ENCODE results near the gene TIMM13.
"Not testable (repeated sequence)": the region's sequence is repeated elsewhere in the genome, so short reads cannot be mapped to it uniquely, and the experiment has no call there.

TIMM13 gene

DNA sequence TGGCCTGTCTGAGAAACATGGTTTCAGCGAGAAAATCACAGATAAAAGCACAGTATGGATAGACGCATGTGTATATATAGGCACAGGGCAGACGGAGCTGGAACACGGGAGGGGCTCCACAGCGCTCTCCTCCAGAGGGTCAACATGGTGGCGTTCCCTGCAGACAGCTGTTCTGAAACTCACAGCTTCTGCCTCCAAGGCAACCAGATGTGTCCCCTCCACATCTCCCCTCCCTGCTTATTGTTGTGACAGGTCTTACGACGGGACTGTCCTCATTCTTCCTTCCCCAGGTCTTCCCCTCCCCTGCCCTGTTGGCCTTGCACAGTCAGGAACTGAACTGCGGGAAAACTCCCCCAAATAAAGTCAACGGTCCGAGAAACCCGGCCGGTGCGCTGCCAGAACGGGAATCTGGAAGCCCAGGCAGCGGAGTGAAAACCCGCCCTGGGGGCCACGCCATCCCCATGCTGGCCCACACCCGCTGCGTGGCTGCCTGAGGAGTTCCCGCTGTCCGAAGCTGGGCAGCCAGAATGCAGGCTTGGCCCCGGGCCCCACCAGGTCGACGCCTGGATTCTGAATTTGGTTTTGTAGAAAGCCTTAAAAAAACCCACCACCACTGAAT, 2.6 kb upstream of the TIMM13 start:
- no peak for DNase-seq

DNA sequence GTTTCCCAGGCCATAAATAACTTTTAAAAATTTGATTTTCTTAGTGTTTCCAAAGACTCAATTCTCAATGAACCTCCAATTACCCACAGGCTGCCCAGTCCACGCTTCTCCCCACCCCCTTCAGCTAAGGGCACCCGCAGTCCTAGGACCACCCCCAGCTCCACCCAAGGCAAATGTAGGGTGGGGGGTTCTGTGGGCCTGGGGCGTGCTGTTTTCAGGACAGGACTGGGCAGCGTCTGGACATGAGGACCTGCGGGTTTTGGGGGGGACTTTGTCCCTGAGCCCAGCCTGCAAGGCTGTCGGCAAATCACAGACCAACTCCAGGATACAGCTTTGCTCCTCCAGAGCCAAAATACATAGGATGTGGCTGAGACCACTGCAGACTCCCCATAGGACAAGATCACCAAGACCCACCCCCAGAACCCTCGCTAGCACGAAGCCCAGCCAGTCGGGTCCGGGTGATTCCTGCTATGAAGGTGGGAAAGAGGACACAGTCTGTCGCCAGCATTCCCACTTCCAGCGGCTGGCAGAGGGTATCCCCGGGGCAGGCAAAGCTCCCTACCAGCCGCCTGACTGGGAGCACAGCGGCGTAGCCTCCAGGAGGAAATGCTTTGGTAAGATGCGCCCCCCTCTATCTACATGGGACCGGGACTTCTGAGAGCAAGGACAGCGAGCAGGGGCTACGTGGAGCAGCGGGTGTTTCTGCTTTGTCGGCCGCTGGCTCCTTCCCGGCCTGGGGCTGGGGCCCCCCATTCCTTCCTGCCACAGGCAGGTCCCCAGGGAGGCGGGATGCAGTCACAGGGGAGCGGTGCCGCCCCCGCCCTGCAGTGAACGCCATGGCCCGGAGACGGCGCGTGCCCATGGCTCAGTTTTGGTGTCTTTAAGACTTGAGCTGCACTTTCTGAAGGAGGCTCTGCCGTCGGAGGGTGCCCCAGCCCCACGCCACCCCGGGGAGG, 1.6 kb upstream of the TIMM13 start:
- no peak for DNase-seq

DNA sequence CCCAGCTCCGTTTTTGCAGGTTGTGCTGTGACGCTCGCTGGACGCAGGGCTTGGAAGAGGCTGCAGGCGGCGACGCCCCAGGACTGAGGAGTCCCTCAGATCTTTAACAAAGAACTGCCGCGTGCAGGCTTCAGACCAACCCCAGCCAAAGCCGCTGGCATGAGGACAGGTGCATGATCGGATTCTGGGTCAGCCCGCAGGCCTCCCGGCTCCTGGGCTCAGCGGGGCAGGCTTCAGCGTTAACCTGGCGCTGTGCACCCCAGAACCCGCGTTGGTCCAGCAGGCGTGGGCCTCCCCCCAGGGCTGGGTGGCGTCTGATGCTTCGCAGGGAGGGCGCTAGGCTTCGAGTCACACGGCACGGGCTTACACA, 920 bp upstream of the TIMM13 start:
- no peak for DNase-seq

DNA sequence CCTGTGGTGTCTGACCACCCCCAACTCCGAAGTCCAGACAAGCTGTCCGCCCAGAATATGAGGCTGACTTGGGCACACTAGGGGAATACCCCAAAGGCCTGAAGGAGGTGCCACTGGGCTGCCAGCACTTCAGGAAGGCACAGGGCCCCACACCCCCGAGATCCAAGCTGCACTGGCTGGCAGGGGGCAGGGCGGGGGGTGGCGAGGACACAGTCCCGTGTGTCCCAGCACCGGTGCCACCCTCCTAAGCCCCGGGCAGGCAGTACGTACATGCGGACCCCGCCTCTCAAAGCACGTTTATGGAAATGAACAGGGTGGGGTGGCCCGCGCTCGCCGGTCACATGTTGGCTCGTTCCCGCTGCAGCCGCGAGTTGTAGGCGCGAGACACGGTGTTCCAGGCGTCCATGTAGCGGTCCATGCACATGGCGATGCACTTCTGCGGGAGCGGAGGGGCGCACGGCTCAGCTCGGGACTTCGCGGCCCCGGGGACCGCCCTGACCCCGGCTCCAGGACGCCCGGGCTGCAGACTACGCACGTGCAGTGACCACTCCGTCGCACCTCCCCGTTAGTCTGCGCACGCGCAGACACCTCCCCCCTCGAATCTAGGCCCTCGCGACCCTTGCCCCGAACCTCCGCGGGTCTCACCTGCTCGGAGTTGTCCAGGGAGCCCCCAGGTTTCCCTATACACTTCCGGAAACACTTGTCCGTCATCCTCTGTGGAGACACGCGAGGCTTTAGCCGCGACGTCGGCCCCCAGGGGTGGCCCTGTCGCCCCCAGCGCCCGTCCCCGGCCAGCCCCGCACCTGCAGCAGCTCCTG, 566 bp downstream of the TIMM13 start:
- peak; percentile 32 for DNase-seq

DNA sequence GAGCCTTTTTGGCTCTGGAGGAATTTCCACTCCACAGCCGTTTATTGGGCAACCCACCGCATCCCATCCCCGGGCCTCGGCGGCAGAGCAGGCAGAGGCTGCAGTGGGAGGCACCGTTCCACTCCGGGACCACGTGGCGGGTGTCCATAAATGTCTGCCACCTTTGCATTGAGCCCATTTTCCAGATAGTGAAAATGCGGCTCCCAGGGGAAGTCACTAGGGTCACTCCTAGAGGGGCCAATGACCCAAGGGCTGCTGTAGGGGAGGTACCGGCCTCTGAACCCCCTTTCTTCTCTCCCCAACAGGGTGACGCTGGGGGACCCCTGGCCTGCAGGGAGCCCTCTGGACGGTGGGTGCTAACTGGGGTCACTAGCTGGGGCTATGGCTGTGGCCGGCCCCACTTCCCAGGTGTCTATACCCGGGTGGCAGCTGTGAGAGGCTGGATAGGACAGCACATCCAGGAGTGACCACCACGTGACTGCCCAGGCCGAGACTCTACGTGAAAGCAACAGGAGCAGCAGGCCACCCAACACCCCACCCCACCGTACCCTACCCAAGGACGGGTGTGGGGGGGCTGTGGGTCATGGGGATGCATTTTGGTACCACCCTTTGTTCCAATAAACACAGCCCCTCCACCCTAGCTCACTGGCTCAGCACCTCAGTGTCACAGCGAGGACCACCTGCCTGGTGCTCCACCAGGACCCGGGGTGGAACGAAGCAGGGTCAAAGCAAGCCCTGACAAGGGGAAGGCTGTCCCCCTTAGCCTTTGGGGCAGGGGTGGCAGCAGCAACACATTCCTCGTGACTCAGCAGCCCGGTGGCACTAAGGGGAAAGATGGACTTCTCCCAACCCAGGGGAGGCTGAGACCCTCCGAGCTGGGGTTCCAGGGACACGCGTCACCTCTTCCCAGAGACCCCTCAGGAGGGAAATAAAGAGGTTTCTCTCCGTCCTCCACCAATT, 1.5 kb downstream of the TIMM13 start:
- no peak for DNase-seq

DNA sequence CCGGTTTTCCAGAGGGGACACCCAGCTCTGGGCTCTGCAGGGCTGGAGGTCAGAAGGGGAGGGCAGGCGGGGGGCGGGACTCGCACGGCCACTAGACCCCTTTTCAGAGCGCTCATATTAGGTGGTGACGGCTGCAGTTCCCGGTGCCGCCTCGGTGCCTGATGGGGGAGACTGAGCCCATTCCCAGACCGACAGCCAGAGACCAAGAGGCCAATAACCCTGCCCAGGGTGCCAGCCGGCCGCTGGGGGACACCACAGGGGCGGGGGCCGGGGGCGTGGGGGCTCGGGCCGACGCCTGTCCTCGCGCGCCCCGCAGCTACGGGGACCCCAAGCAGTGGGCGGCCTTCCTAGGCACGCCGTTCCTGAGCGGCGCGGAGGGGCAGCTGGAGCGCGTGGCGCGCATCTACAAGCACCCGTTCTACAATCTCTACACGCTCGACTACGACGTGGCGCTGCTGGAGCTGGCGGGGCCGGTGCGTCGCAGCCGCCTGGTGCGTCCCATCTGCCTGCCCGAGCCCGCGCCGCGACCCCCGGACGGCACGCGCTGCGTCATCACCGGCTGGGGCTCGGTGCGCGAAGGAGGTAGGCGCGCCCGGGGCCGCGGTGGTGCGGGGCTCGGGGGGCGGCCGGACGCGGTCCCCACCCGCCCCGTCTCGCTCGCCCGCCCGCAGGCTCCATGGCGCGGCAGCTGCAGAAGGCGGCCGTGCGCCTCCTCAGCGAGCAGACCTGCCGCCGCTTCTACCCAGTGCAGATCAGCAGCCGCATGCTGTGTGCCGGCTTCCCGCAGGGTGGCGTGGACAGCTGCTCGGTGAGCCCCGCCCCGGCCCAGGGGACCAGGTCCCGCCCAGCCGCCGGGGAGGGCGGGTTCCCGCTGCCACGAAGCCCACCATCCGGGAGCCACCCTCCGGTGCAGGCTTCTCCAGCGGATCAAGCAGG, 2.4 kb downstream of the TIMM13 start:
- DNase-seq, result no peak

DNA sequence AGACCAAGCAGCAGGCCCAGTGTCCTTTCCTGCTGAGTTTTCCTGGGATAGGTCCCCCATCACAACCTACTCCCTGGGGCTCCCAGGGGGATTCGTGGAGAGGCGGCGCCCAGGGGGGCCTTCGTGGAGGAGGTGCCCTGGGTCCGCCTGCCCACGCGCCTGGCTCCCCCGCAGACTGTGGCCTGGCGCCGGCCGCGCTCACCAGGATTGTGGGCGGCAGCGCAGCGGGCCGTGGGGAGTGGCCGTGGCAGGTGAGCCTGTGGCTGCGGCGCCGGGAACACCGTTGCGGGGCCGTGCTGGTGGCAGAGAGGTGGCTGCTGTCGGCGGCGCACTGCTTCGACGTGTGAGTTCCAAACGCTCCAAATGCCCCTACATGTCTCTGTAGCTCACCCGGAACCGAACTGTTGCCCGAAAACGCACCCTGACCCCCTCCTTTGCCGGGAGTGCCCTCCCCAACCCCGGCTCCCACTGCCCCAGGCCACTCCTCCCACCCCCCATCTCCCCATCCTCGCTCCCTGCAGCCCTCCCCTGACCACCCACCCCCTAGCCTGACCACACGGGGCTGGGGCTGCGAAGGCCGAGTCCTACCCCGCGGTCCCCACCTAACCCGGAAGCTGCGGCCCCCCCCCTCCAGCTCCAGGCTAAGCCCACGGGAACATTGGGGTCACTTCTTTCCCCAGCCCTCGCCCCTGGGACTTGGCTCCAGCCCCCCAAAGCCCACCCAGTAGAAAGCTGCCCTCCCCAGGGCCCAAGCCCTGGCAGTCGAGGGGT, 3.3 kb downstream of the TIMM13 start:
- DNase-seq, result no peak

DNA sequence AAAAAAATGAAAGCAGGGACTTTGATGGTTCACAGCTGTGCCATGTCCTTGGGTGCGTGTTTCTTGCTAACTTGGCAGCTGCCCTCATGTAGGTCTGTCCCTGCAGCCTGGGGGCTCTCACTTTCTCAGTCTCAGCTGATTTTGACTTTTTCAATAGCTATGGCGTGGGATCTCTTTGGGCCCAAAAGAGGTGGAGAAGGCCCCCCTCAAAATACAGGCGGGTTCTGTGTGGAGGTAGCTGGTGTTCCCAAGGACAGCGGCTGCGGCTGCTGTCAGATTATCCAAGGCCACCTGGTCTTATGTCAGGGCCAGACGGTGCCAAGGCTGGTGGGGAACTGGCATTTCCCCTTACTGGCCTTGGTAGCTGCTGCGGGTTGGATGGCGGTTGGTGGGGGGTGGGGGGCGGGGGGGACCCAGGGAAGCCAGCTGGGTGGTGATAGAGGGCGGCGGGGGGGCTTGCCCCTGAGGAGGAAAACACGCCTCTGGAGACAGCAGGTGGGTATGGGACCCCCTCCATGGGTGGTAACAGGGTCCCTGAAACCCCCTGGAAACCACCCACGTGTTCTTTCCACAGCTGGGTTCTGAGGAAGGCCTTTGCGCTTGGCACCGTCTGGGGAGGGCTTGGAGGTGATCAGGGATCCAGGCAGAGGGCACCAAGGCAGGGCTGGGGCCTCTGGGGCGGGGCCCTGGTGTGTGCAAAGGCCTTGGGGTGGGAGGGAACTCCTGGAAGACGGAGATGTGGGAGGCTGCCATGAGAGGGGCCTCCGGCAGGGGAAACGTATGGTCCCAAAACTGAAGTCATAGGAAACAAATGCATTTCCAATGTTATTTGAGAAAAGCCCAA, 4.1 kb downstream of the TIMM13 start:
- no peak for DNase-seq

DNA sequence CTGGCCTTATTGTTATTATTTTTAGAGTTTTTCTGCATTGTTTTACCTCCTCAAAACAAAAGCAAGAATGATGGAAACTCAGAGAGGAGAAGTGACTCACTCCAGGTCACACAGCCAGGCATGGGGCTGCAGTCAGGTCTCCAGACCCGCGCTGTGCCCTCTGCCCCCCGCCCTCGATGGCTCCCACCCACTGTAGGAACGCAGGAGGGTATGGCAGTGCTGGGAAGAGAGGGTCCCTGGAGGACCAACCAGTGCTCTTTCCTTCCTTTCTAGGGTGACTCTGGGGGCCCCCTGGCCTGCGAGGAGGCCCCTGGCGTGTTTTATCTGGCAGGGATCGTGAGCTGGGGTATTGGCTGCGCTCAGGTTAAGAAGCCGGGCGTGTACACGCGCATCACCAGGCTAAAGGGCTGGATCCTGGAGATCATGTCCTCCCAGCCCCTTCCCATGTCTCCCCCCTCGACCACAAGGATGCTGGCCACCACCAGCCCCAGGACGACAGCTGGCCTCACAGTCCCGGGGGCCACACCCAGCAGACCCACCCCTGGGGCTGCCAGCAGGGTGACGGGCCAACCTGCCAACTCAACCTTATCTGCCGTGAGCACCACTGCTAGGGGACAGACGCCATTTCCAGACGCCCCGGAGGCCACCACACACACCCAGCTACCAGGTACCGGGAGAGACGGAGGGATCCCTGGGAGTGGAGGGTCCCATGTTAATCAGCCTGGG, 5.6 kb downstream of the TIMM13 start:
- DNase-seq, result no peak

DNA sequence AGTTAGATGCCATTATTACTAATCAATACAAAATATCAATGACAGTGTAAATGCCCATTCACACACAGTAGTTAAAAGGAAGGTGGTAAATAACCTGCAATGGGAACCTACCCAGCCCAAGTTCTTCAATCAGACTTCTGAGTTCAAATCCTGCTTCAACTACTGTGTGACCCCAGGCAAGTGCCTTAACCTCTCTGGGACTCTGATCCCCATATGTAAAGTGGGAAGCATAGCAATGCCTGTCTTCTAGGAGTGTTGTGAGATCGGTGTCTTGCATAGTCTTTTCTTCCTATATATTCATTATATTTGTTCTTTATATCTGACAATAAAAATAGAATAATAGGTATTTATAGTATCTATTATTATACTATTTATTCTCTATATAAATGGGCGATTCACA, 6.9 kb downstream of the TIMM13 start:
- no peak for DNase-seq

DNA sequence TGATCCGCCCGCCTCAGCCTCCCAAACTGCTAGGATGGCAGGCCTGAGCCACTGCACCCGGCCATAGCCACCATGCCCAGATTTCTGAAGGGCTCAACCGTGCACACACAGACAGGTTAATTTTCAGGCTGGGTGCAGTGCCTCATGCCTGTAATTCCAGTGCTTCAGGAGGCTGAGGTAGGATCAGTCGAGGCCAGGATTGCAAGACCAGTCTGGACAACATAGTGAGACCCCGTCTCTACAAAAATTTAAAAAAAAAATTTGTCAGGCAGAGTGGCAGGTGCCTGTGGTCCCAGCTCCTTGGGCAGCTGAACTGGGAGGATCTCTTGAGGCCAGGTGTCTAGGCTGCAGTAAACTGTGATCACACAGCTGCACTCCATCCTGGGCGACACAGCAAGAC, 7.6 kb downstream of the TIMM13 start:
- no peak for DNase-seq

DNA sequence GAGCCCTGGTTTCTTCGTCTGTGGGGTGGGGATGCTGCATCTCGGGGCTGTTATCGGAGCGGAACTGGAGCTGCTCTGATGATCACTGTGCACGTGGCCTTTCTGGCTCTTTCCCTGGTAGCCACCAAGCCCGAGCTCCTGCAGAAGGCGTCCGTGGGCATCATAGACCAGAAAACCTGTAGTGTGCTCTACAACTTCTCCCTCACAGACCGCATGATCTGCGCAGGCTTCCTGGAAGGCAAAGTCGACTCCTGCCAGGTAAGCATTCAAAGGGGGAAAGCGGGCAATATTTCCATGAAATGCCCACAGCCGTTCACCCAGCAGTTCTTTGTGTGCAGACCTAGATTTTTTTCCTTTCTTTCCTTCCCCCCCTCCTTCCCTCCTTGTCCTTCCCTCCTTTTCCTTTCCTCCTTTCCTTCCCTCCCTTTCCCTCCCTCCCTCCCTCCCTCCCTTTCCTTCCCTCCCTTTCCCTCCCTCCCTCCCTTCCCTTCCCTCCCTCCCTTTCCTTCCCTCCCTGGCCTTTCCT, 9.4 kb downstream of the TIMM13 start:
- DNase-seq, result no peak

DNA sequence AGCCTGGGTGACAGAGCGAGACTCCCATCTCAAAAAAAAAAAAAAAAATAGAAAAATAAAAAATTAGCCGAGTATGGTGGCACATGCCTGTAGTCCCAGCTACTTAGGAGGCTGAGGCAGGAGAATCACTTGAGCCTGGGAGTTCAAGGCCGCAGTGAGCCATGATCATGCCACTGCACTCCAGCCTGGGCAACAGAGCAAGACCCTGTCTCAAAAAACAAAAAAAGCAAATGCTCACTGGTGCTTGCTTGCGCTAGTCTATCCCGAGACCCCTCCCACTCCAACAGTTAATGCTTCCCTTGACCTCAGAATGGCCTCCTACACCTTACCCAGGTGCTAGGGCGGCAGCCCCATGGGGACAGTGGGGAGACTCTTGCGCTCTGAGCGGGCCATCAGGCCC, 9.9 kb downstream of the TIMM13 start:
- DNase-seq, result not testable (repeated sequence)

DNA sequence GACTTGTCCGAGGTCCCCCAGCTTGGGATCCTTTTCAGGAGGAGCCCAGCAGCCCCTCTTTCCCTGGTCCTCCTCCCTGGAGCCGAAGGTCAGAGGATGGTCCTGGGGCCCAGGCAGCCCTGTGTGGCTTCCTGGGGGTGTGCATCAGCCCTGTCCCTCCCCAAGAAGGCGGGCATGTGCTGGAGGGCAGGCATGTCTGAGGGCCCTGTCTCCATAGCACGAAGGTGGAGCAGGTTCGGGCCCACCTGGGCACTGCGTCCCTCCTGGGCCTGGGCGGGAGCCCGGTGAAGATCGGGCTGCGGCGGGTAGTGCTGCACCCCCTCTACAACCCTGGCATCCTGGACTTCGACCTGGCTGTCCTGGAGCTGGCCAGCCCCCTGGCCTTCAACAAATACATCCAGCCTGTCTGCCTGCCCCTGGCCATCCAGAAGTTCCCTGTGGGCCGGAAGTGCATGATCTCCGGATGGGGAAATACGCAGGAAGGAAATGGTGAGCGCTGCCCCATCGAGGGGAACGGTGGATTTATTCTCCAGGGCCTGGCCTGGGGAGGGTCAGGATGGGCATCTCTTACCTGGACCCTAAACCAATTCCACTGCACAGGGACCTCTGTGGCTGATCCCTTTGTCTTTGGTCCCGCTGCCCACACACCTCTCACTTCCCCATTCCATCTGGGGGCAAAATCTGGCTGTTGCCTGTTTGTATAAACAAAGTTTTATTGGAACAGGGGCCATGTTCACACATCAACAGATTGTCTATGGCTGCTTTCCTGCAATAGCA, 10.9 kb downstream of the TIMM13 start:
- DNase-seq, result no peak

DNA sequence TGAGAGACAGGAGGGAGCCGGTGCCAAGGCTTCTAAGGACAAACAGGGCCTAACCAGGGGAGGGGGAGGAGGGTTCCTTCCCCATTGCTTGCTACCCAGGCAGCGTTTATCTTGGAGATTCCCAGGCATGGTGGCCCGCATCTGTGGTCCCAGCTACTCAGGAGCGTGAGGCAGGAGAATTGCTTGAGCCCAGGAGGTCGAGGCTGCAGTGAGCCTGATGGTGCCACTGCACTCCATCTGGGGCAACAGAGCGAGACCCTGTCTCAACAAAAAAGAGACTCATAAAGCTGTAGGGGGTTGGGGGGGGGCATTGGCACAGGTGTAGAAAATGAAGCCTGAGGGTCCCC, 11.4 kb downstream of the TIMM13 start:
- no peak for DNase-seq

DNA sequence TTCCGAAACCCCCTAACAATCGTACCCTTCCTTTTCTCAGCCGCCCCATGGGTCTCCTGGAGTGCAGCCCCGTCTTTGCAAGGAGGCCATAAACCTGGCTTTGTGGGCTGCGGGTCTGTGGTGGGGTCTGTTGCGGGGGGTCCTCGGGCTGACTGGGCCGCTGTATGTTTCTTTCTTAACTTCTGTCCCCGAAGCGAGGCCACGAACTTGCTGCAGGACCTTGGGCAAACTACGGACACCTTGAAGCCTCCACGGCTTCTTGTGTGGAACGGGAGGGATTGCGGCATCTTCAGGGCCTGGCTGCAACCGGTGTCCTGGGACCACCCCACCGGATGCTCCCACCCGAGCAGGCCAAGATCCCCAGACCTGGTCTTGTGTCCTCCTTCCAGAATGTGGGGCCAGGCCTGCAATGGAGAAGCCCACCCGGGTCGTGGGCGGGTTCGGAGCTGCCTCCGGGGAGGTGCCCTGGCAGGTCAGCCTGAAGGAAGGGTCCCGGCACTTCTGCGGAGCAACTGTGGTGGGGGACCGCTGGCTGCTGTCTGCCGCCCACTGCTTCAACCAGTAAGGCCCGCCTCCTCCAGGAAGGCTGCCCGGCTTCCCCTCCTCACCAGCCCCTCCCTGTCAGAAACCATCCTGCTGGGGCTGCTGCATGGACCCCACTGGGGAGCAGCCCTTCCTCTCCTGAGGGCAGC, 12.0 kb downstream of the TIMM13 start:
- no peak for DNase-seq

DNA sequence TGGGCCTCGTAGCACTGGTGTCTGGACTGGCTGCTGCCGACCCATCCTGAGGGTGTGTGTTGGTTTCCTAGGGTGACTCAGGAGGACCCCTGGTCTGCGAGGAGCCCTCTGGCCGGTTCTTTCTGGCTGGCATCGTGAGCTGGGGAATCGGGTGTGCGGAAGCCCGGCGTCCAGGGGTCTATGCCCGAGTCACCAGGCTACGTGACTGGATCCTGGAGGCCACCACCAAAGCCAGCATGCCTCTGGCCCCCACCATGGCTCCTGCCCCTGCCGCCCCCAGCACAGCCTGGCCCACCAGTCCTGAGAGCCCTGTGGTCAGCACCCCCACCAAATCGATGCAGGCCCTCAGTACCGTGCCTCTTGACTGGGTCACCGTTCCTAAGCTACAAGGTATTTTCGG, 13.8 kb downstream of the TIMM13 start:
- DNase-seq, result no peak

Measured in activated T-cell treated with anti-CD3 and anti-CD28 coated beads for 4 hours (primary cell).